Measurements from ENCODE around the gene PEX3.

The PEX3 gene

DNA sequence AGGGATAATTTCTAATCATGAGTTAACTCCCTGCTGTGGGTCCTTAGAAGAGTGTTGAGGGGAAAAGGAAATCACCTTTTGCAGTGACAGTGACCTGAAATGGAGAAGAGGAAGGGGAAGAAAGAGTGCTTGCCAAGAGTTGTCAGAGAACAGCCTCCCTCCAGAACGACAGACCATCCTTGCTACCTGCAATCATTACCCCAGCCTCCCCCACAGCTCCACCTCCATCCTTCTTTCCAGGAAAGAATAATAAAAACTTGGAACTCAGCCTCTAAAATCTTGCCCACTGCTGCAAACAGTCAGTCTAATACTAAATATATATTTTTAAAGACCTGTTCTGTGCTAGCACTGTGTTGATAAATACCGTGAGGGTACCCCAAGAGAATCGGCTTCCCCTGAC is 89.6 kb downstream of the PEX3 start:
- DNase-seq = no peak
